GM23248 (cell line): ENCODE results near the gene SLC12A7. TPM values are rescaled to one million over a fixed set of nuclear protein-coding genes. Genes with fewer than 3 reads are reported as not detected.

ENCODE experiments used
- DNase-seq: peaks from one replicate; pipeline ENCODE4 v3.0.0-alpha.2; 2015
- H2AFZ ChIP-seq: fragments of 200-600 bp; sonication (generic); 2 replicates; pipeline ENCODE4 v1.6.1; 2016; ENCODE audit warnings: antibody characterized with exemption
- H3F3A ChIP-seq: fragments of 200-600 bp; sonication (generic); 2 replicates; pipeline ENCODE4 v1.6.1; 2016; ENCODE audit warnings: mild to moderate bottlenecking, antibody characterized with exemption, mixed run types; ENCODE audit not compliant: insufficient read depth
- H3K27ac ChIP-seq: fragments of 200-600 bp; sonication (generic); 2 replicates; pipeline ENCODE4 v1.5.1; 2016; ENCODE audit warnings: mild to moderate bottlenecking
- H3K27me3 ChIP-seq: fragments of 200-600 bp; sonication (generic); replicated peaks from 2 replicates; pipeline ENCODE4 v1.6.1; 2016; ENCODE audit warnings: mild to moderate bottlenecking; ENCODE audit not compliant: insufficient read depth
- H3K36me3 ChIP-seq: fragments of 200-600 bp; sonication (generic); 2 replicates; pipeline ENCODE4 v1.6.1; 2016; ENCODE audit warnings: low read depth, mild to moderate bottlenecking
- H3K4me1 ChIP-seq: fragments of 200-600 bp; sonication (generic); 2 replicates; pipeline ENCODE4 v1.6.1; 2016; ENCODE audit warnings: mild to moderate bottlenecking; ENCODE audit not compliant: insufficient read depth
- H3K4me2 ChIP-seq: fragments of 200-600 bp; sonication (generic); one replicate; pipeline ENCODE4 v1.6.1; 2016; ENCODE audit warnings: mild to moderate bottlenecking; ENCODE audit not compliant: unreplicated experiment
- H3K4me3 ChIP-seq: fragments of 200-600 bp; sonication (generic); 2 replicates; pipeline ENCODE4 v1.5.1; 2016; ENCODE audit warnings: mild to moderate bottlenecking
- H3K79me2 ChIP-seq: fragments of 200-600 bp; sonication (generic); 2 replicates; pipeline ENCODE4 v1.6.1; 2016; ENCODE audit warnings: mild to moderate bottlenecking; ENCODE audit not compliant: insufficient read depth
- H3K9ac ChIP-seq: fragments of 200-600 bp; sonication (generic); 2 replicates; pipeline ENCODE4 v1.6.1; 2016; ENCODE audit warnings: mild to moderate bottlenecking
- H3K9me2 ChIP-seq: fragments of 200-600 bp; sonication (generic); 2 replicates; pipeline ENCODE4 v1.6.1; 2016; ENCODE audit warnings: mixed run types, mild to moderate bottlenecking, moderate library complexity; ENCODE audit not compliant: insufficient read depth
- H3K9me3 ChIP-seq: fragments of 200-600 bp; sonication (generic); one replicate; pipeline ENCODE4 v1.6.1; 2017; ENCODE audit warnings: low read depth
- H4K20me1 ChIP-seq: fragments of 200-600 bp; sonication (generic); 2 replicates; pipeline ENCODE4 v1.6.0; 2016; ENCODE audit not compliant: insufficient read depth
- EZH2 ChIP-seq: fragments of 200-600 bp; sonication (generic); IDR thresholded peaks from 2 replicates; pipeline ENCODE4 v1.6.1; 2018; ENCODE audit warnings: antibody characterized with exemption, mild to moderate bottlenecking; ENCODE audit not compliant: insufficient read depth, poor library complexity, severe bottlenecking
- EZH2phosphoT487 ChIP-seq: fragments of 200-600 bp; sonication (generic); IDR thresholded peaks from 2 replicates; pipeline ENCODE4 v1.6.1; 2018; ENCODE audit warnings: antibody characterized with exemption, moderate library complexity, mild to moderate bottlenecking, low read depth; ENCODE audit not compliant: insufficient read depth
- WGBS, 2 experiments: methylation state at CpG; one replicate each; pipeline ENCODE4 v1.1.6; 2015 to 2017; ENCODE audit warnings: low lambda C conversion rate in 2 of 2, low coverage in 1 of 2; ENCODE audit errors: missing lambda C conversion rate in 2 of 2; 5-methylcytosine and 5-hydroxymethylcytosine counted together
- in situ Hi-C: fragments of 300-500 bp; cut with MboI; formaldehyde crosslinking; loops from 2 replicates; pipeline ENCODE4 v1.15.0; 2020
- polyA plus RNA-seq: library from polyadenylated mRNA; unstranded; fragments of >200 nt; fragmentation: Nextera tagmentation; extraction: Ambion mirVana; gene quantifications from 2 replicates; pipeline ENCODE4 v1.2.1, GENCODE V29; 2016
- total RNA-seq: library from RNA; depleted of rRNA; stranded (reverse); fragments of >200 nt; shearing (Covaris generic); gene quantifications from 2 replicates; pipeline ENCODE4 v1.2.3, GENCODE V29; 2014

Gene SLC12A7
- total and polyA plus RNA-seq, 2 experiments from 2014 or later, result 0.75 to 1.9 TPM

DNA sequence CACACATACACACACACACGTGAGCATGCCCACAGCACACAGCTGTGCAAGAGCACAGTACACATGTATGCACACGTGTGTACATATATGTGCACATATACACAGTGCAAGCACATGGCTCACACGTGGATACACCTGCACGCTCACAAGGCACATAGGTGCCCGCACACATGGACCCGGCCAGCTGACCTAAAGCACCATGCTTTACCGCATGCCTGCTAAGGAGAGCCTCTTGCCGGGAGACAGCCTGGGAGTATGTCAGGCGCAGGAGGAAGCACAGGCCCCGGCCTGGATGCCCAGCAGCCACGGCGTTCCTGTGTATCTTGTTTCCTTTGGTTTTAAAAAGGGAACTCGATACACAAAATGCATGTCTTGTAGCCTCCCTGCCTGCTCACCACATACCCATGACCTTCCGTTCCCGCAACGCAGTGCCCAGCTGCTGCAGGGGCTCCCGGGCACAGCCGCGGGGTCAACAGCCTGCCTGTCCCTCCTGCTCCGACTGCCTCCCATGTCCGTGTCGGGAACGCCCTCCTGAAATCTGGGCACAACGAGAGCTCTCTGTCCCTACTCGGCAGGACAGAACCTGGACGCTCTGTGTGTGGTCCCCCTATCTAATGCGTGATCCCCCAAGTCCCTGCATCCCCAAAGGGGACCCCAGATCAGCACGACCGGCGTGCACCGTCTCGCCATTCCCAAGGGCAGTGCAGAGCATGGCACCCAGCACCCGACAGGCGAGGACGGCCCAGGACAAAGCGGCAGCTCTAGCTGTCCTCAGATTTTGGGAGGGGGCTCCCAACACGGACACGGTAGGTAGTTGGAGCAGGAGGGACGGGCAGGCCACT, 3.6 kb downstream of the SLC12A7 start:
- in situ Hi-C loops, result no loop called here
- H3K9ac ChIP-seq, result no peak overlapping the region
- H3K79me2 ChIP-seq, result no peaks in the 10 kb centered on the region
- H3K4me3 ChIP-seq, result no peak overlapping the region
- no peaks in the 10 kb centered on the region for H3K9me3 ChIP-seq
- no peaks in the 10 kb centered on the region for H3F3A ChIP-seq
- H4K20me1 ChIP-seq, result no peaks in the 10 kb centered on the region
- TF ChIP-seq EZH2 (no peak), EZH2phosphoT487 (no peak)
- peaks cover 6% of the 10 kb centered on the region for H3K27me3 ChIP-seq
- no peak overlapping the region for H2AFZ ChIP-seq
- H3K4me1 ChIP-seq, result no peaks in the 10 kb centered on the region
- DNase-seq, result no peak
- H3K4me2 ChIP-seq, result no peak overlapping the region
- no peaks in the 10 kb centered on the region for H3K9me2 ChIP-seq
- H3K27ac ChIP-seq, result no peak overlapping the region
- H3K36me3 ChIP-seq, result no peaks in the 10 kb centered on the region
- WGBS, 2 experiments, result 87 to 91% methylated on average over 38 to 39 of the region's 39 CpGs

DNA sequence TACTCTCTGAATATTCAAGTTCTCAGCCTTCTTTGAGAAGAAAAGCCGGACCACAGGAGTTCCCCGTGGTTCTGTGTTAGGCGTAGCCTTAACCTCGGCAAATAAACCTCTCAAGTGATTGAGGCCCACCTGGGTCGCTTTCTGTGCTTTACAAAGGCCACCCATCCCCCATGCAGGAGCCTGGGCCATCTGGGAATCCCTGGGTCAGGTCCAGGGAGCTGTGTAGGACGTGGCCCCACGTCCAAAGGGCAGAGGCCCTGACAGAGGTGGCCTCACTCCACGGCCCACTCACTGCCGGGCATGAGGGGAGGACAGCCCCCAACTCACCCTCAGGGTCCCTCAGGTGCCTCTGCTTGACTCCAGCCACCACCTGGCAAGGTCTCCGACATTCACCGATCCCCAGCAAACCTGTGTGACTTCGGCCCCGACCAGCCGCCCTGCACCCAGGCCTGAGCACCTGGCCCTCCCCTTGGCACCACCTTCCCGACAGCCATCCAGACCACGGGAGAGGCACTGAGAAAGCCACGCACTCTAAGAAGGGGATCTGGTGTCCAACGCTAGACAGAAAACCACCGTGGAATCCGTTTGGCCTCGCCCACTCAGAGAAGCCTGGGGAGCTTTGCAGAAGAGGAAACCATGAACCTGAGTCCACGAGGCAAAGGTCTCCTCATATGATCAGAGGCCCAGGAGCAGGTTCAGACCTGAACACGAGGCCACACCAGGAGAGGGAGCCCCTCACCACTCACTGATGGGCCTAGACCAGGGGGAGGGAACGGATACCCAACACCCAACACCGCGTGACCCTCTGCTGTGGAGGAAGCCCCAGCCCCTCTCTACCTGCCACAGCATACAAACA, 4.5 kb downstream of the SLC12A7 start:
- Histone ChIP-seq H3K4me1 (no peaks in the 10 kb centered on the region), H4K20me1 (no peaks in the 10 kb centered on the region), H3K4me2 (no peak overlapping the region), H2AFZ (no peak overlapping the region), H3K27me3 (no peaks in the 10 kb centered on the region), H3K79me2 (no peaks in the 10 kb centered on the region), H3K36me3 (no peaks in the 10 kb centered on the region), H3F3A (no peaks in the 10 kb centered on the region), H3K9me2 (no peaks in the 10 kb centered on the region), H3K9ac (no peak overlapping the region), H3K4me3 (no peak overlapping the region), H3K9me3 (no peaks in the 10 kb centered on the region), H3K27ac (no peak overlapping the region)
- WGBS, 2 experiments, result 76 to 78% methylated on average over 26 of the region's 26 CpGs
- TF ChIP-seq EZH2, result no peak
- TF ChIP-seq EZH2phosphoT487, result no peak
- DNase-seq, result no peak
- in situ Hi-C loops, result no loop called here

DNA sequence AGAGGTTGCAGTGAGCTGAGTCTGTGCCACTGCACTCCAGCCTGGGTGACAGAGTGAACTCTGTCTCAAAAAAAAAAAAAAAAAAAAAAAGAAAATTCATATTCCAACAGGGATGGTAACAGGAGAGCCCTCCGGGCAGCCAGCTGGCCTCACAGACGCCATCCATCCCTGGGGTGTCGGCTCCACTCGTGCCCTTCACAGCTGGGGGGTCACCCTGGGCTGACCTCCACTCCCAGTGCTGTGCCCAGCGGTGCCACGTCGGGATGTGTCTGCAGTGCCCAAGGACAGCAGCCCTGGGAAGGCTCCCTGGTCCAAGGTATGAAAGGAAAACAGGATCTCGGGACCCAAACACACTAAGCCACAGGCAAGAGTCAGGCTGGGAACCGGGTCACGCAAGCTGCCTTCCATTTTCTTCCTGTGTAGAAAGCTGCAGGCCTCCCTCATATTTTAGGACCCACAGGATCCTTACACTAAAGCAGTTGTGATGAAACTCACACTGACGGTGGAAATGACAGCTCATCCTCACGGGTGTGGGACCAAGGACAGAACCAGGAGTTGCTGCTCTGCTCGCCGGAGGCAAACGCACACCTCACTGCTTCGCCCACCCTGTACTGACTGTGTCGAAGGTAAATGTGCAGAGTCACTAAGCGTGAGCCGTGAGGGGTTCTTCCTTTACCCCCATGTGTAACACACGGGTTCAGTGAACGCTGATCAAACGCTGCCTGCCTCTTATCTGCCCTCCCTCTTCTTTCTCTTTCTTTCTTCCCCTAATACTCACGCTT, 5.3 kb downstream of the SLC12A7 start:
- Histone ChIP-seq H3K79me2 (no peaks in the 10 kb centered on the region), H4K20me1 (no peaks in the 10 kb centered on the region), H3K4me2 (no peak overlapping the region), H3K27me3 (no peaks in the 10 kb centered on the region), H3K4me1 (no peaks in the 10 kb centered on the region), H3K9me3 (no peaks in the 10 kb centered on the region), H3F3A (no peaks in the 10 kb centered on the region), H2AFZ (no peak overlapping the region), H3K27ac (no peak overlapping the region), H3K9me2 (no peaks in the 10 kb centered on the region), H3K9ac (no peak overlapping the region), H3K36me3 (no peaks in the 10 kb centered on the region), H3K4me3 (no peak overlapping the region)
- in situ Hi-C loops, result no loop called here
- TF ChIP-seq EZH2 (no peak), EZH2phosphoT487 (no peak)
- 73 to 74% methylated on average over 23 of the region's 23 CpGs for WGBS, 2 experiments
- DNase-seq, result no peak
